Measurements from ENCODE around the gene PDE6B.

DNA sequence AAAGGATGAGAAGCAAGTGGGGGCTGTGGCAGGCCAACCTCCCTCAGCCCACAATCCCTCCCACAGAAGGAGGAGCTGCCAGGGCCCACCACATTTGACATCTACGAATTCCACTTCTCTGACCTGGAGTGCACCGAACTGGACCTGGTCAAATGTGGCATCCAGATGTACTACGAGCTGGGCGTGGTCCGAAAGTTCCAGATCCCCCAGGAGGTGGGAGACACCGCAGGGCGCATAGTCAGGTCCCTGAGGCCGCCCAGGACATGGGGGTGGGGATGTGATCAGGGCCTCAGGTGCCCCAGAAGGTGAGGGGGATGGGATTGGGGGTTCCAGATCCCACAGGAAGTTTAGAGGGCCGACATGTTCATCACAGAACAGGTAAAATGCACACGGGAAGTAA is 35.0 kb downstream of the PDE6B start:
- TF ChIP-seq, protein P1, sequence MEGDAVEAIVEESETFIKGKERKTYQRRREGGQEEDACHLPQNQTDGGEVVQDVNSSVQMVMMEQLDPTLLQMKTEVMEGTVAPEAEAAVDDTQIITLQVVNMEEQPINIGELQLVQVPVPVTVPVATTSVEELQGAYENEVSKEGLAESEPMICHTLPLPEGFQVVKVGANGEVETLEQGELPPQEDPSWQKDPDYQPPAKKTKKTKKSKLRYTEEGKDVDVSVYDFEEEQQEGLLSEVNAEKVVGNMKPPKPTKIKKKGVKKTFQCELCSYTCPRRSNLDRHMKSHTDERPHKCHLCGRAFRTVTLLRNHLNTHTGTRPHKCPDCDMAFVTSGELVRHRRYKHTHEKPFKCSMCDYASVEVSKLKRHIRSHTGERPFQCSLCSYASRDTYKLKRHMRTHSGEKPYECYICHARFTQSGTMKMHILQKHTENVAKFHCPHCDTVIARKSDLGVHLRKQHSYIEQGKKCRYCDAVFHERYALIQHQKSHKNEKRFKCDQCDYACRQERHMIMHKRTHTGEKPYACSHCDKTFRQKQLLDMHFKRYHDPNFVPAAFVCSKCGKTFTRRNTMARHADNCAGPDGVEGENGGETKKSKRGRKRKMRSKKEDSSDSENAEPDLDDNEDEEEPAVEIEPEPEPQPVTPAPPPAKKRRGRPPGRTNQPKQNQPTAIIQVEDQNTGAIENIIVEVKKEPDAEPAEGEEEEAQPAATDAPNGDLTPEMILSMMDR (optimal IDR thresholded peaks at IDR 0.05 in 1 of 3, IDR thresholded peaks at IDR 0.05 in 1 of 3, conservative IDR thresholded peaks at IDR 0.05 in 1 of 3; ENCODE audit: extremely low read depth in 1 of 3, insufficient read depth in 2 of 3, low read length in 3 of 3), result no peak
- TF ChIP-seq EZH2 (IDR thresholded peaks at IDR 0.05; ENCODE audit: low read length), result no peak

All from keratinocyte (primary cell).